ENCODE data around the gene MORC3.

The MORC3 gene

DNA sequence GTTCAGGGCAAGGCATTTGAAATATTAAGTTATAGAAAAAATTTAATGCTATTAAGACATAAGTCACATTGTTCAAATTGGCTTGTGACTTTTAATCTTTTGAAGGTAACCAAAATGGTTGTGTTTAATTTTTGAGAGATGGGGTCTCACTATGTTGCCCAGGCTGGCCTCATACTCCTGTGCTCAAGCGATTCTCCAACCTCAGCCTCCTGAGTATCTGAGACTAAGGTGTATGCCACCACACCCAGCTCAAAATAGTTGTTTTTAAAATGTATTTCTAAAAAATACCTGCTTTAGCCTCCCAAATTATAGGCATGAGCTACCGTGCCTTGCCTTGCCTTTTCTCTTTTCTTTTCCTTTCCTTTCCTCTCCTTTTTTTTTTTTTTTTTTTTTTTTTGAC, 39.2 kb downstream of the MORC3 start:
- peaks cover 90% of the 10 kb centered on the region for H3K36me3 ChIP-seq (ENCODE audit: insufficient read depth, low read length)
- ATAC-seq (ENCODE audit: insufficient read depth, low read depth) (no peak), DNase-seq (no peak)
- H3K9ac ChIP-seq (ENCODE audit: low read depth, low read length), result no peak overlapping the region
- no peak overlapping the region for H3K4me2 ChIP-seq (ENCODE audit: insufficient read depth, low read length)
- H3K27ac ChIP-seq (ENCODE audit: low read length), result no peak overlapping the region
- TF ChIP-seq EZH2 (IDR thresholded peaks at IDR 0.05; ENCODE audit: borderline replicate concordance, low read depth, low read length, severe bottlenecking) (no peak), CTCF (IDR thresholded peaks at IDR 0.05; ENCODE audit: borderline replicate concordance, extremely low read depth, low read length, poor library complexity, severe bottlenecking) (no peak)
- no peak overlapping the region for H2AFZ ChIP-seq (ENCODE audit: low read depth, low read length)
- no peaks in the 10 kb centered on the region for H4K20me1 ChIP-seq (ENCODE audit: insufficient read depth, low read length)
- H3K4me3 ChIP-seq (ENCODE audit: low read depth in 1 of 2, low read length in 2 of 2), result no peak overlapping the region
- H3K27me3 ChIP-seq (ENCODE audit: insufficient read depth, low read length, poor library complexity), result no peaks in the 10 kb centered on the region
- no peaks in the 10 kb centered on the region for H3K79me2 ChIP-seq (ENCODE audit: insufficient read depth, low read length)
- H3K4me1 ChIP-seq (ENCODE audit: insufficient read depth, low read length), result no peaks in the 10 kb centered on the region
- H3K9me3 ChIP-seq (ENCODE audit: insufficient read depth, low read length, severe bottlenecking), result no peaks in the 10 kb centered on the region

DNA sequence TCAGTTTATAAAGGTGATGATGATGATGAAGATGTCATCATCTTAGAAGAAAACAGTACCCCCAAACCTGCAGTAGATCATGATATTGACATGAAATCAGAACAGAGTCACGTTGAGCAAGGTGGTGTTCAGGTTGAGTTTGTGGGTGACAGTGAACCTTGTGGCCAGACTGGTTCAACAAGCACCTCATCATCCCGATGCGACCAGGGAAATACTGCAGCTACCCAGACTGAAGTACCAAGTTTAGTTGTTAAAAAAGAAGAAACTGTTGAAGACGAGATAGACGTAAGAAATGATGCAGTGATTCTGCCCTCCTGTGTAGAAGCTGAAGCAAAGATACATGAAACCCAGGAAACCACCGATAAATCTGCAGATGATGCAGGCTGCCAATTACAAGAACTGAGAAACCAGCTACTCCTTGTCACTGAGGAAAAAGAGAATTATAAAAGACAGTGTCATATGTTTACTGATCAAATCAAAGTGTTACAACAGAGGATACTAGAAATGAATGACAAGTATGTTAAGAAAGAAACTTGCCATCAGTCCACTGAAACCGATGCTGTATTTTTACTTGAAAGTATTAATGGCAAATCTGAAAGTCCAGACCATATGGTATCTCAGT, 49.2 kb downstream of the MORC3 start:
- DNase-seq, result no peak
- peaks cover 85% of the 10 kb centered on the region for H3K36me3 ChIP-seq (ENCODE audit: insufficient read depth, low read length)

DNA sequence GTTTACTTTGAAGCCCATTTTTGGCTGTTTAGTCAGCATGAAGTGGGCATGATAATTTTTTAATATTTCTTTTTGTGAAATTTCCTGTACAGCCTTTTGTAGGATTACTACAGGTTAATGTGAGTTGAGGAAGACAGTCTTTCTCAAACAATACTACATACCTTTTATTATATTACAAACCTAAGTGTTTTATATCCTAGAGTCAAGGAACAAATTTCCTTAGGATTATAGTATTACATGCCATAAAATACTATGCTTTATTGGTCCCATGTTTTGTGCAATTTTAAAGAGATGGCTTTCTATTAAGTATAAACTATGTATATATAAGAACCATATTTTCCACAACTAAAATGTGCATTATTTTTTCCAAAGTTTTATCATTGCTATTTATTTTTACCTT, 56.0 kb downstream of the MORC3 start:
- no peak overlapping the region for H3K9ac ChIP-seq (ENCODE audit: low read depth, low read length)
- H3K9me3 ChIP-seq (ENCODE audit: insufficient read depth, low read length, severe bottlenecking), result no peaks in the 10 kb centered on the region
- H3K4me2 ChIP-seq (ENCODE audit: insufficient read depth, low read length), result no peak overlapping the region
- no peaks in the 10 kb centered on the region for H3K79me2 ChIP-seq (ENCODE audit: insufficient read depth, low read length)
- H2AFZ ChIP-seq (ENCODE audit: low read depth, low read length), result no peak overlapping the region
- no peak for ATAC-seq (ENCODE audit: insufficient read depth, low read depth)
- TF ChIP-seq CTCF (IDR thresholded peaks at IDR 0.05; ENCODE audit: borderline replicate concordance, extremely low read depth, low read length, poor library complexity, severe bottlenecking) (no peak), EZH2 (IDR thresholded peaks at IDR 0.05; ENCODE audit: borderline replicate concordance, low read depth, low read length, severe bottlenecking) (no peak)
- no peak overlapping the region for H3K4me3 ChIP-seq (ENCODE audit: low read depth in 1 of 2, low read length in 2 of 2)
- no peaks in the 10 kb centered on the region for H3K4me1 ChIP-seq (ENCODE audit: insufficient read depth, low read length)
- peaks cover 54% of the 10 kb centered on the region for H3K36me3 ChIP-seq (ENCODE audit: insufficient read depth, low read length)
- H3K27me3 ChIP-seq (ENCODE audit: insufficient read depth, low read length, poor library complexity), result no peaks in the 10 kb centered on the region
- DNase-seq, result no peak
- no peak overlapping the region for H3K27ac ChIP-seq (ENCODE audit: low read length)
- H4K20me1 ChIP-seq (ENCODE audit: insufficient read depth, low read length), result no peaks in the 10 kb centered on the region

More for the DNA sequence above, 49.2 kb downstream of the MORC3 start:
- Histone ChIP-seq H3K27ac (ENCODE audit: low read length) (no peak overlapping the region), H3K9me3 (ENCODE audit: insufficient read depth, low read length, severe bottlenecking) (no peaks in the 10 kb centered on the region), H3K27me3 (ENCODE audit: insufficient read depth, low read length, poor library complexity) (no peaks in the 10 kb centered on the region), H3K9ac (ENCODE audit: low read depth, low read length) (no peak overlapping the region), H3K4me1 (ENCODE audit: insufficient read depth, low read length) (no peaks in the 10 kb centered on the region), H3K4me3 (ENCODE audit: low read depth in 1 of 2, low read length in 2 of 2) (no peak overlapping the region), H3K79me2 (ENCODE audit: insufficient read depth, low read length) (no peaks in the 10 kb centered on the region), H3K4me2 (ENCODE audit: insufficient read depth, low read length) (no peak overlapping the region), H2AFZ (ENCODE audit: low read depth, low read length) (no peak overlapping the region), H4K20me1 (ENCODE audit: insufficient read depth, low read length) (no peaks in the 10 kb centered on the region)
- no peak for ATAC-seq (ENCODE audit: insufficient read depth, low read depth)
- TF ChIP-seq EZH2 (IDR thresholded peaks at IDR 0.05; ENCODE audit: borderline replicate concordance, low read depth, low read length, severe bottlenecking), result no peak
- no peak for TF ChIP-seq CTCF (IDR thresholded peaks at IDR 0.05; ENCODE audit: borderline replicate concordance, extremely low read depth, low read length, poor library complexity, severe bottlenecking)
